ENCODE results near the gene MST1.

DNA sequence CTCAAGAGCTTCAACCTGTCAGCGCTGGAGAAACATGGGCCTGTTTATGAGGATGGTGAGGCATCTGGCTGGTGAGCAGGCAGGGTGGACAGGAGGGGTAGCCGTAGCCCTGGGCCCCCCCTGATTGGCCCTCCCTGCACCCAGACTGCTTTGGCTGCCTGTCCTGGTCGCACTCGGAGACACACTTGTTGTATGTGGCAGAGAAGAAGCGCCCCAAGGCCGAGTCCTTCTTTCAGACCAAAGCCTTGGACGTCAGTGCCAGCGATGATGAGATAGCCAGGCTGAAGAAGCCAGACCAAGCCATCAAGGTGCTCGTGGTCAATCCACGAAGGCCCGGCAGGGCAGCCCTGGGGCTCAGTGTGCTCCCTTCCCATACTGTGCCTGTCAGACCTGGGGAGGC is 13.4 kb downstream of the MST1 start:
- TF ChIP-seq, protein P1, sequence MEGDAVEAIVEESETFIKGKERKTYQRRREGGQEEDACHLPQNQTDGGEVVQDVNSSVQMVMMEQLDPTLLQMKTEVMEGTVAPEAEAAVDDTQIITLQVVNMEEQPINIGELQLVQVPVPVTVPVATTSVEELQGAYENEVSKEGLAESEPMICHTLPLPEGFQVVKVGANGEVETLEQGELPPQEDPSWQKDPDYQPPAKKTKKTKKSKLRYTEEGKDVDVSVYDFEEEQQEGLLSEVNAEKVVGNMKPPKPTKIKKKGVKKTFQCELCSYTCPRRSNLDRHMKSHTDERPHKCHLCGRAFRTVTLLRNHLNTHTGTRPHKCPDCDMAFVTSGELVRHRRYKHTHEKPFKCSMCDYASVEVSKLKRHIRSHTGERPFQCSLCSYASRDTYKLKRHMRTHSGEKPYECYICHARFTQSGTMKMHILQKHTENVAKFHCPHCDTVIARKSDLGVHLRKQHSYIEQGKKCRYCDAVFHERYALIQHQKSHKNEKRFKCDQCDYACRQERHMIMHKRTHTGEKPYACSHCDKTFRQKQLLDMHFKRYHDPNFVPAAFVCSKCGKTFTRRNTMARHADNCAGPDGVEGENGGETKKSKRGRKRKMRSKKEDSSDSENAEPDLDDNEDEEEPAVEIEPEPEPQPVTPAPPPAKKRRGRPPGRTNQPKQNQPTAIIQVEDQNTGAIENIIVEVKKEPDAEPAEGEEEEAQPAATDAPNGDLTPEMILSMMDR (IDR thresholded peaks at IDR 0.05), result no peak
- no peak for TF ChIP-seq EZH2 (IDR thresholded peaks at IDR 0.05)
- no peak for TF ChIP-seq EZH2phosphoT487 (IDR thresholded peaks at IDR 0.05)
